GM19452 (cell line): ENCODE data around the gene HTR2C.

Experiments
- ATAC-seq: cut with Tn5 transposase; IDR thresholded peaks from one replicate; pipeline ENCODE4 v1.9.1; 2021; ENCODE audit not compliant: unreplicated experiment

HTR2C gene

GRCh38 chrX:114952696-114953095, 368.8 kb downstream of the HTR2C start:
- ATAC-seq = no peak
